GM18505 (cell line): ENCODE measurements around the gene IL3.

ENCODE experiments used
- ATAC-seq: cut with Tn5 transposase; IDR thresholded peaks from one replicate; pipeline ENCODE4 v1.9.1; 2021; ENCODE audit not compliant: unreplicated experiment
- POLR2A ChIP-seq: IDR thresholded peaks from 4 replicates; pipeline ENCODE4 v1.6.1; 2011; ENCODE audit warnings: borderline replicate concordance; ENCODE audit not compliant: insufficient read depth, insufficient read length; ENCODE audit errors: extremely low read depth

IL3 gene

GRCh38 chr5:132069994-132070393 is 9.5 kb downstream of the IL3 start:
- ATAC-seq, result no peak
- TF ChIP-seq POLR2A, result no peak

DNA sequence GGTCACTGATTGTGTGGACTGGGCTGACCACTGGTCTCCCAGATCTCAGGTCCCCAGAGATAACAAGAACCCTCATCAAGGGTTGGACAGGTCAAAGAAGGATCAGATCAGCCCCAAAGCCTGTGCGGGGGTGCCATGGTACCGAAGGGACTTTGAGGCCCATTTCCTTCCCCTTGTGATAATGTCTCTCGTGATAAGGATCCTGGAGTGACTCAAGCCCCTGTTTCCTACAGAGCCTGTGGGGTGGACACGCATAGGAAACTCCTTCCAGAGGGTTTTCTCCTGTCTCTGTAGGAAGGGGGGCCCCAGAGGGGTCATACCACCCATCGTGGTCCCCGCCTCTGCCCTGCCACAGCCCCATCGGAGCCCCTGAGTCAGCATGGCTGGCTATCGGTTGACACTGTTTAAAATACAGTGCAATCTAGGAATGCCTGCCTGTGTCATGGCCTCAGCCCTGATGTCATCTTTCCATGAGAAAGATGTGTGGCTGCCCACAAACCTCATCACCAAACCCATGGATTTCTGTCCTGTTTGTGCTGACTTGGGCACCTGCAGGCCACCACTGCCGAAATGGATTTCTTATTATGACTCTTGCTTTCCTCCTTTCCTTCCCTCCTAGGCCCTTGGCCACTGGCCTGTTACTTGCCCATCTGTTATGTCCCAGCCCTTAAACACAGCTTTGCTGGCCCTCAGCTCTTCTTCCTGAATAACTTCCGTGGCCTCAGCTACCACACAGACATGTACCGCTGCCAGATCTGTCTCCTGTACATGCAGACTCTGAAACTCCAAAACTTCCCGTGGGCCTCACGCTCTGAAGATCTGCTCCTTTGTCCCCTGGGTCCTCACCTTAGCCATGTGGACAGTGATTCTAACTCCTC is 10.2 kb downstream of the IL3 start:
- no peak for ATAC-seq
- no peak for TF ChIP-seq POLR2A

GRCh38 chr5:132071338-132071707 is 10.9 kb downstream of the IL3 start:
- no peak for ATAC-seq
- no peak for TF ChIP-seq POLR2A

DNA sequence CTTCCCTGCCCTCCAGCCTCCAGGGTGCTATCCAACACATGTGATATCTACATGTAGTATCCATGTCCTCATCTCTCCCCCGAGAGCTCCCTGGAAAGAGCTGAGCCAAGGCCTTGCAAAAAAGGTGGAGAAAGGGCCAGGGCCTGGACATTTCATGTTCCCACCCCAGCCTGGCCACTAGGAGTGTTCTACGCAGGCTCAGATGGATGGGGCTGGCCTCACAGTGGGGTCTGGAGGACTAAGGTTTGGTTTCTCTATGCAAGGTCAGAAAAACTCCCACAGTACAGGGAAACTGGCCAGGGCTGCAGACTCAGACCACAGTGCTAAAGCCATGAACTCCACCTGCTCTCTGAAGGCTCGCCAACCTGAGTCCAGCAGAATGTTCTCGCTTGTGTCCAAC is 11.6 kb downstream of the IL3 start:
- ATAC-seq, result no peak
- TF ChIP-seq POLR2A, result no peak

GRCh38 chr5:132072528-132072927 is 12.1 kb downstream of the IL3 start:
- no peak for ATAC-seq
- no peak for TF ChIP-seq POLR2A

- ATAC-seq, result no peak
- TF ChIP-seq POLR2A, result no peak
These were observed 13.0 kb downstream of the IL3 start, which contains the start of gene CSF2 for GRCh38 chr5:132073231-132074013. Gene CSF2 (plus strand): TSS chr5:132073789. CDS start chr5:132073824, 35 bp downstream.

GRCh38 chr5:132074091-132074771 is 13.8 kb downstream of the IL3 start:
- ATAC-seq, result no peak

DNA sequence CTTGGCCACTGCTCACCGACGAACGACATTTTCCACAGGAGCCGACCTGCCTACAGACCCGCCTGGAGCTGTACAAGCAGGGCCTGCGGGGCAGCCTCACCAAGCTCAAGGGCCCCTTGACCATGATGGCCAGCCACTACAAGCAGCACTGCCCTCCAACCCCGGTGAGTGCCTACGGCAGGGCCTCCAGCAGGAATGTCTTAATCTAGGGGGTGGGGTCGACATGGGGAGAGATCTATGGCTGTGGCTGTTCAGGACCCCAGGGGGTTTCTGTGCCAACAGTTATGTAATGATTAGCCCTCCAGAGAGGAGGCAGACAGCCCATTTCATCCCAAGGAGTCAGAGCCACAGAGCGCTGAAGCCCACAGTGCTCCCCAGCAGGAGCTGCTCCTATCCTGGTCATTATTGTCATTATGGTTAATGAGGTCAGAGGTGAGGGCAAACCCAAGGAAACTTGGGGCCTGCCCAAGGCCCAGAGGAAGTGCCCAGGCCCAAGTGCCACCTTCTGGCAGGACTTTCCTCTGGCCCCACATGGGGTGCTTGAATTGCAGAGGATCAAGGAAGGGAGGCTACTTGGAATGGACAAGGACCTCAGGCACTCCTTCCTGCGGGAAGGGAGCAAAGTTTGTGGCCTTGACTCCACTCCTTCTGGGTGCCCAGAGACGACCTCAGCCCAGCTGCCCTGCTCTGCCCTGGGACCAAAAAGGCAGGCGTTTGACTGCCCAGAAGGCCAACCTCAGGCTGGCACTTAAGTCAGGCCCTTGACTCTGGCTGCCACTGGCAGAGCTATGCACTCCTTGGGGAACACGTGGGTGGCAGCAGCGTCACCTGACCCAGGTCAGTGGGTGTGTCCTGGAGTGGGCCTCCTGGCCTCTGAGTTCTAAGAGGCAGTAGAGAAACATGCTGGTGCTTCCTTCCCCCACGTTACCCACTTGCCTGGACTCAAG is 14.6 kb downstream of the IL3 start:
- no peak for TF ChIP-seq POLR2A
- no peak for ATAC-seq

More at GRCh38 chr5:132074091-132074771, 13.8 kb downstream of the IL3 start:
- no peak for TF ChIP-seq POLR2A

DNA sequence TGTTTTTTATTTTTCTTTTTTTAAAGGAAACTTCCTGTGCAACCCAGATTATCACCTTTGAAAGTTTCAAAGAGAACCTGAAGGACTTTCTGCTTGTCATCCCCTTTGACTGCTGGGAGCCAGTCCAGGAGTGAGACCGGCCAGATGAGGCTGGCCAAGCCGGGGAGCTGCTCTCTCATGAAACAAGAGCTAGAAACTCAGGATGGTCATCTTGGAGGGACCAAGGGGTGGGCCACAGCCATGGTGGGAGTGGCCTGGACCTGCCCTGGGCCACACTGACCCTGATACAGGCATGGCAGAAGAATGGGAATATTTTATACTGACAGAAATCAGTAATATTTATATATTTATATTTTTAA is 15.2 kb downstream of the IL3 start:
- TF ChIP-seq POLR2A, result no peak
- ATAC-seq, result no peak

- TF ChIP-seq POLR2A, result no peak
- no peak for ATAC-seq
These were observed 15.9 kb downstream of the IL3 start for GRCh38 chr5:132076202-132076830.

- no peak for TF ChIP-seq POLR2A
- ATAC-seq, result no peak
These were observed 16.5 kb downstream of the IL3 start for GRCh38 chr5:132076983-132077382.

- no peak for TF ChIP-seq POLR2A
- ATAC-seq, result no peak
These were observed 18.6 kb downstream of the IL3 start for GRCh38 chr5:132079081-132079480.
